K562 (cell line): ENCODE results near the gene ABHD3. TPM values are rescaled to one million over a fixed set of nuclear protein-coding genes. Genes with fewer than 3 reads are reported as not detected.
A peak's percentile ranks its signal among the peaks of the same experiment; 100 is the strongest.

Experiments used
- ATAC-seq: fragments of 200-7000 bp; cut with Tn5 transposase; 3 replicates; pipeline ENCODE4 v1.9.1; 2020; ENCODE audit warnings: moderate library complexity
- BruUV-seq: library from RNA; stranded (reverse); fragments of 400-500 nt; replicated peaks from 2 replicates; lab custom pipeline; 2021; lab: Mats Ljungman, UMichigan
- CTCF ChIA-PET: fragments of 300-600 bp; formaldehyde crosslinking; extraction: SDS; loops from one replicate; lab custom pipeline; 2021; ENCODE audit warnings: low intra/inter-chr PET ratio; lab: Yijun Ruan, JAX
- POLR2A ChIA-PET: fragments of 300-600, 350-650 bp; sonication (Branson Sonifier 250); formaldehyde crosslinking; extraction: SDS; loops from one replicate; lab custom pipeline; 2021; ENCODE audit warnings: antibody characterized with exemption, inconsistent platforms; lab: Yijun Ruan, JAX
- DNase-seq, 4 experiments: peaks; one replicate each; pipeline versions ENCODE4 v3.0.0 to v3.0.0-alpha.2; 2011 to 2018; ENCODE audit warnings: low spot score in 3 of 4, mixed read lengths in 3 of 4; ENCODE audit errors: extremely low read depth in 1 of 4
- FAIRE-seq: peaks from 2 replicates; lab custom pipeline; 2011; peaks lifted over from hg19 to GRCh38; lab: Jason Lieb, UNC
- H2AFZ ChIP-seq: 2 replicates; pipeline ENCODE4 v1.6.0; 2011; ENCODE audit warnings: low read depth, low read length, control low read depth, inconsistent platforms
- H3K27ac ChIP-seq: fragments of 200-600 bp; 3 replicates; pipeline ENCODE4 v1.8.0; 2011; ENCODE audit warnings: low read depth, mild to moderate bottlenecking, control low read depth, inconsistent platforms, low read length, moderate library complexity, mixed read lengths; ENCODE audit errors: extremely low read depth
- H3K27me3 ChIP-seq, 2 experiments: fragments of 300-600 bp in 1 of 2; 2 replicates in 1 of 2; 3 replicates in 1 of 2; pipeline versions ENCODE4 v1.6.0 to v1.8.0; 2011; ENCODE audit warnings: inconsistent platforms in 2 of 2, low read length in 2 of 2, mild to moderate bottlenecking in 1 of 2, mixed read lengths in 1 of 2, moderate library complexity in 1 of 2; ENCODE audit not compliant: control insufficient read depth in 2 of 2, insufficient read depth in 2 of 2
- H3K36me3 ChIP-seq: fragments of 300-600 bp; 3 replicates; pipeline ENCODE4 v1.8.0; 2011; ENCODE audit warnings: mild to moderate bottlenecking, low read length, inconsistent platforms; ENCODE audit not compliant: control insufficient read depth, insufficient read depth
- H3K4me1 ChIP-seq, 2 experiments: fragments of 200-600 bp in 1 of 2; replicated peaks in 1 of 2; 2 replicates in 1 of 2; 3 replicates in 1 of 2; pipeline versions ENCODE4 v1.5.1 to v1.8.0; 2011; ENCODE audit warnings: inconsistent platforms in 2 of 2, low read length in 2 of 2, mild to moderate bottlenecking in 1 of 2, mixed read lengths in 1 of 2, moderate library complexity in 1 of 2; ENCODE audit not compliant: control insufficient read depth in 2 of 2, insufficient read depth in 2 of 2
- H3K4me2 ChIP-seq: 2 replicates; pipeline ENCODE4 v1.6.1; 2011; ENCODE audit warnings: low read length, control low read depth, inconsistent platforms, mixed read lengths; ENCODE audit not compliant: insufficient read depth
- H3K4me3 ChIP-seq: fragments of 200-600 bp; sonication (generic), shearing (Covaris generic); 2 replicates; pipeline ENCODE4 v1.5.1; 2016; ENCODE audit warnings: control low read depth, inconsistent platforms
- H3K79me2 ChIP-seq: fragments of 200-600 bp; 3 replicates; pipeline ENCODE4 v1.8.0; 2011; ENCODE audit warnings: low read length, inconsistent platforms; ENCODE audit not compliant: control insufficient read depth, insufficient read depth
- H3K9ac ChIP-seq, 2 experiments: 2 replicates each; pipeline versions ENCODE4 v1.6.0 to v1.6.1; 2011; ENCODE audit warnings: low read depth in 2 of 2, low read length in 2 of 2, control low read depth in 1 of 2, inconsistent platforms in 1 of 2, mild to moderate bottlenecking in 1 of 2, mixed read lengths in 1 of 2; ENCODE audit not compliant: insufficient read depth in 1 of 2
- H3K9me1 ChIP-seq: one replicate; pipeline ENCODE4 v1.6.0; 2011; ENCODE audit warnings: inconsistent platforms, mild to moderate bottlenecking, low read length, moderate library complexity; ENCODE audit not compliant: control insufficient read depth, insufficient read depth
- H3K9me3 ChIP-seq: replicated peaks from 2 replicates; pipeline ENCODE4 v1.5.1; 2011; ENCODE audit warnings: low read depth, low read length, inconsistent platforms; ENCODE audit not compliant: control insufficient read depth, insufficient read depth
- H4K20me1 ChIP-seq: replicated peaks from 2 replicates; pipeline ENCODE4 v1.6.1; 2011; ENCODE audit warnings: low read length, inconsistent platforms, mixed read lengths; ENCODE audit not compliant: control insufficient read depth, insufficient read depth
- CCNT2 ChIP-seq: IDR thresholded peaks from 2 replicates; pipeline ENCODE4 v1.6.1; 2011; ENCODE audit warnings: borderline replicate concordance, low read depth, mild to moderate bottlenecking, moderate library complexity, mixed read lengths, low read length; ENCODE audit not compliant: insufficient read length; ENCODE audit errors: extremely low read depth
- CEBPG ChIP-seq, 3 experiments: fragments of 200-800 bp in 1 of 3; sonication (Bioruptor generic) in 1 of 3; sonication (generic) in 1 of 3; formaldehyde crosslinking in 1 of 3; IDR thresholded peaks in 2 of 3; conservative IDR thresholded peaks in 1 of 3; 2 replicates each; pipeline versions ENCODE4 v1.6.1 to v1.8.0; 2016 to 2022; ENCODE audit warnings: missing compliant biosample characterization in 2 of 3, missing genetic modification characterization in 2 of 3, mild to moderate bottlenecking in 1 of 3, missing genetic modification reagents in 1 of 3
- ELF2 ChIP-seq: fragments of 250-450 bp; sonication (Bioruptor Pico); IDR thresholded peaks from 2 replicates; pipeline ENCODE4 v1.5.0; 2021; ENCODE audit warnings: mild to moderate bottlenecking
- ERF ChIP-seq: fragments of 450-650 bp; formaldehyde crosslinking; IDR thresholded peaks from 2 replicates; pipeline ENCODE4 v1.4.0; 2020; ENCODE audit warnings: mild to moderate bottlenecking, mixed read lengths
- NELFE ChIP-seq: IDR thresholded peaks from 2 replicates; pipeline ENCODE4 v1.6.1; 2011; ENCODE audit warnings: mild to moderate bottlenecking; ENCODE audit not compliant: insufficient read depth, insufficient read length
- NUFIP1 ChIP-seq: fragments of 450-650 bp; IDR thresholded peaks from 2 replicates; pipeline ENCODE4 v1.6.1; 2018; ENCODE audit not compliant: partially characterized antibody
- PHB ChIP-seq: fragments of 250-450 bp; sonication (Bioruptor Pico); IDR thresholded peaks from 2 replicates; pipeline ENCODE4 v1.5.0; 2021
- PTBP1 ChIP-seq: fragments of 200-400 bp; formaldehyde crosslinking; IDR thresholded peaks from 2 replicates; pipeline ENCODE4 v1.6.1; 2017; ENCODE audit warnings: low read depth, low read length
- SRF ChIP-seq, 2 experiments: fragments of 250-450, 450-650 bp in 1 of 2; sonication (Bioruptor Pico) in 1 of 2; sonication (generic) in 1 of 2; formaldehyde crosslinking; IDR thresholded peaks; 2 replicates each; pipeline versions ENCODE4 v1.5.0 to v1.5.1; 2020 to 2022; ENCODE audit warnings: mild to moderate bottlenecking in 1 of 2, missing genetic modification reagents in 1 of 2
- THAP7 ChIP-seq: fragments of 250-450 bp; sonication (Bioruptor Pico); IDR thresholded peaks from 2 replicates; pipeline ENCODE4 v1.5.0; 2021
- ZBTB2 ChIP-seq: fragments of 450-650 bp; IDR thresholded peaks from 2 replicates; pipeline ENCODE4 v1.6.1; 2016; ENCODE audit warnings: antibody characterized with exemption
- ZFX ChIP-seq: sonication (generic); formaldehyde crosslinking; IDR thresholded peaks from 2 replicates; pipeline ENCODE4 v1.8.0; 2022; ENCODE audit warnings: mild to moderate bottlenecking, missing genetic modification reagents, moderate library complexity
- ZNF197 ChIP-seq: fragments of 200-800 bp; sonication (Bioruptor generic); IDR thresholded peaks from 2 replicates; pipeline ENCODE4 v1.6.1; 2016; ENCODE audit warnings: low read depth, missing genetic modification characterization, missing compliant biosample characterization
- ZNF212 ChIP-seq: fragments of 450-650 bp; formaldehyde crosslinking; IDR thresholded peaks from 2 replicates; pipeline ENCODE4 v1.4.0; 2020; ENCODE audit warnings: mild to moderate bottlenecking
- ZNF511 ChIP-seq: sonication (generic); formaldehyde crosslinking; IDR thresholded peaks from 2 replicates; pipeline ENCODE4 v1.8.0; 2022; ENCODE audit warnings: mild to moderate bottlenecking, missing genetic modification reagents
- ZNF778 ChIP-seq: fragments of 450-650 bp; formaldehyde crosslinking; IDR thresholded peaks from 2 replicates; pipeline ENCODE4 v1.4.0; 2020; ENCODE audit warnings: mild to moderate bottlenecking, moderate library complexity
- WGBS: fragments of 100-300 bp; shearing (Covaris generic); methylation state at CpG from one replicate; pipeline ENCODE4 v1.1.6; 2016; ENCODE audit warnings: low coverage, mixed read lengths; ENCODE audit not compliant: insufficient coverage; ENCODE audit errors: missing lambda C conversion rate; 5-methylcytosine and 5-hydroxymethylcytosine counted together
- in situ Hi-C: fragments of 300-500 bp; cut with MboI; formaldehyde crosslinking; loops from 4 replicates; pipeline ENCODE4 v1.15.0; 2018; ENCODE audit warnings: inconsistent platforms, mixed read lengths
- intact Hi-C: fragments of 100-400 bp; cut with micrococcal nuclease; formaldehyde crosslinking; loops from 2 replicates; pipeline ENCODE4 v1.14.2; 2022
- polyA plus RNA-seq, 8 experiments: library from polyadenylated mRNA; depleted of rRNA in 4 of 8; stranded (reverse) in 5 of 8; unstranded in 3 of 8; fragments of >200 nt; fragmentation: Nextera tagmentation in 2 of 8; fragmentation: Illumina TruSeq in 1 of 8; extraction: Ambion mirVana in 2 of 8; extraction: Trizol in 1 of 8; gene quantifications; 2 replicates each; pipeline versions ENCODE4 v1.2.1 to v1.2.3, GENCODE V29; 2011 to 2014; ENCODE audit warnings: inconsistent platforms in 1 of 8, missing spikeins in 1 of 8
- total RNA-seq, 7 experiments: library from RNA; depleted of rRNA in 6 of 7; stranded (reverse); fragments of >200 nt in 6 of 7; fragmentation: Illumina TruSeq in 2 of 7; extraction: Trizol in 2 of 7; gene quantifications; 2 replicates each; pipeline versions ENCODE4 v1.2.1 to v1.2.3, GENCODE V29; 2011 to 2021; ENCODE audit warnings: low replicate concordance in 1 of 7
- TF ChIP-seq, protein P1 (sequence below): fragments of 450-650 bp; conservative IDR thresholded peaks from 2 replicates; pipeline ENCODE4 v1.6.1; 2016; ENCODE audit warnings: missing genetic modification characterization, low read depth, mild to moderate bottlenecking, missing compliant biosample characterization, moderate library complexity

ABHD3 gene
- total and polyA plus RNA-seq, 9 of the 15 experiments (the other 6 are each of a cell fraction or from before 2014, with no cell fraction given), result 6.3 to 38.8 (median 19.4) TPM

- POLR2A ChIA-PET, result interaction anchor here (0.6 to 3.8 kb wide), 11 partner anchors 10 to 227 kb away, joined by 3 to 21 read pairs (median 4); partner anchors contain the start of genes ABHD3 and ESCO1
- 0 out of 2 replicates have a peak, but pooled peaks have one; percentile 18 for TF ChIP-seq ERF (CRISPR knock-in tag)
- 0 out of 2 replicates have a peak, but pooled peaks have one; percentile 53 for TF ChIP-seq ELF2
- TF ChIP-seq PHB (CRISPR knock-in tag), result no peak
- TF ChIP-seq, protein P1, sequence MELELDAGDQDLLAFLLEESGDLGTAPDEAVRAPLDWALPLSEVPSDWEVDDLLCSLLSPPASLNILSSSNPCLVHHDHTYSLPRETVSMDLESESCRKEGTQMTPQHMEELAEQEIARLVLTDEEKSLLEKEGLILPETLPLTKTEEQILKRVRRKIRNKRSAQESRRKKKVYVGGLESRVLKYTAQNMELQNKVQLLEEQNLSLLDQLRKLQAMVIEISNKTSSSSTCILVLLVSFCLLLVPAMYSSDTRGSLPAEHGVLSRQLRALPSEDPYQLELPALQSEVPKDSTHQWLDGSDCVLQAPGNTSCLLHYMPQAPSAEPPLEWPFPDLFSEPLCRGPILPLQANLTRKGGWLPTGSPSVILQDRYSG (tag), result no peak
- TF ChIP-seq CEBPG (CRISPR knock-in tag; IDR thresholded peaks at IDR 0.05), result peak; percentile 93
- TF ChIP-seq CEBPG (tag; conservative IDR thresholded peaks at IDR 0.05 in 1 of 2, IDR thresholded peaks at IDR 0.05 in 1 of 2), result peak; percentile 89 to 97
- no peak for TF ChIP-seq ZNF778 (CRISPR knock-in tag)
- TF ChIP-seq ZFX, result peak; percentile 63
- no peak for TF ChIP-seq ZNF212 (CRISPR knock-in tag)
- TF ChIP-seq ZNF511 (CRISPR knock-in tag), result no peak
- 0 out of 2 replicates have a peak, but pooled peaks have one; percentile 18 for TF ChIP-seq ZNF197 (CRISPR knock-in tag)
- TF ChIP-seq CCNT2, result peak; percentile 18
- TF ChIP-seq NELFE, result no peak
- TF ChIP-seq PTBP1, result no peak
- peak in 1 of 2 experiments; percentile 41; a peak in 2 of 4 replicates for TF ChIP-seq SRF (CRISPR knock-in tag; IDR thresholded peaks at IDR 0.05)
- TF ChIP-seq THAP7 (CRISPR knock-in tag), result no peak
- peak; percentile 97 for TF ChIP-seq ZBTB2
- no peak for TF ChIP-seq NUFIP1
Measured at GRCh38 chr18:21740538-21741311, 36.2 kb upstream of the ABHD3 start, which contains the start of gene MIB1. Gene MIB1, plus strand, starts transcription at chr18:21740792. Its CDS starts 792 bp downstream, at chr18:21741584.

More at GRCh38 chr18:21740538-21741311, 36.2 kb upstream of the ABHD3 start, which contains the start of gene MIB1:
- FAIRE-seq (peak; percentile 88), DNase-seq (peak; percentile 96 to 98 (median 96)), ATAC-seq (peak; percentile 94)
- BruUV-seq, result no TSS peak
- in situ Hi-C loops (no loop called here), intact Hi-C loops (loop anchor here (1.0 to 10.0 kb wide), 3 partner anchors 36 to 246 kb away; partner anchors contain the start of genes ABHD3 and SNRPD1)
- Histone ChIP-seq H2AFZ (peak within 1 kb of the TSS; percentile 88), H3K4me1 (peaks cover 12 to 18% of the 10 kb centered on the region in 2 experiments; a peak in 4 of 5 replicates), H3K4me3 (peak within 1 kb of the TSS; percentile 90), H4K20me1 (peaks cover 6% of the 10 kb centered on the region; the same call in 1 of the 2 replicates), H3K79me2 (peaks cover 50% of the 10 kb centered on the region), H3K27ac (peak within 1 kb of the TSS; percentile 95), H3K9ac (peak within 1 kb of the TSS; percentile 90 to 98), H3K27me3 (no peaks in the 10 kb centered on the region), H3K36me3 (no peaks in the 10 kb centered on the region), H3K9me3 (no peaks in the 10 kb centered on the region; the same call in 1 of the 2 replicates), H3K9me1 (no peaks in the 10 kb centered on the region), H3K4me2 (peak within 1 kb of the TSS; percentile 84)
- 1% methylated on average over 39 of the region's 76 CpGs for WGBS
- CTCF ChIA-PET, result no interaction called here
